ENCODE measurements around the gene TVP23C. TPM values are rescaled to one million over a fixed set of nuclear protein-coding genes. Genes with fewer than 3 reads are reported as not detected.

The TVP23C gene
- total and polyA plus RNA-seq, 8 donors: 8.3 to 37.5 (median 22.2) TPM

- intact Hi-C loops (cut with DNase I): no loop called here
- Histone ChIP-seq H3K4me1 (no peaks in the 10 kb centered on the region), H3K36me3 (peaks cover 0 to 2% of the 10 kb centered on the region in 2 donors), H3K9me3 (no peaks in the 10 kb centered on the region), H3K27me3 (no peaks in the 10 kb centered on the region), H3K4me3 (no peak overlapping the region), H3K27ac (no peak overlapping the region)
- DNase-seq: no peak
- no peak for TF ChIP-seq CTCF (IDR thresholded peaks at IDR 0.05)
- ATAC-seq: no peak
Measured at GRCh38 chr17:15482476-15482875, 80.8 kb downstream of the TVP23C start.

DNA sequence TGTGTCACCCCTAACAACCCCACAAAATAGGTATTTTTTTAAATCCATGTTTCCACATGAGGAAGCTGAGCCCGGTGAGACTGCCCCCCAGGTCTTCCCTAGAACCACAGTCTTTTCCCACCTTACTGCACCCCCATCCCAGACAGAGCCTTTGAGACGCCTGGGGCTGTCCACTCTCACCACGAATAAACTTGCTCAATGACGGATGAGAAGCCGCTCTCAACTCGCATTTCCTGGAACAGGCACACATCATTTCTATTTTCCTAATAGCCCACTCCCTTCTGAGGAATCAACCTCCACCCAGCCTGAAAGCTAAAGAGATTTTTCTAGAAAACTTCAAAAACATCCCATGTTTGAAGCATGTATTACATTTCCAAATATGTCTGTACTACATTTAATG, 81.8 kb downstream of the TVP23C start:
- no peak for TF ChIP-seq CTCF (IDR thresholded peaks at IDR 0.05)
- H3K27me3 ChIP-seq: no peaks in the 10 kb centered on the region
- DNase-seq (no peak), ATAC-seq (no peak)
- H3K27ac ChIP-seq: no peak overlapping the region
- no peaks in the 10 kb centered on the region for H3K9me3 ChIP-seq
- H3K4me1 ChIP-seq: no peaks in the 10 kb centered on the region
- no peaks in the 10 kb centered on the region for H3K36me3 ChIP-seq
- no peak overlapping the region for H3K4me3 ChIP-seq
- intact Hi-C loops (cut with DNase I): no loop called here

DNA sequence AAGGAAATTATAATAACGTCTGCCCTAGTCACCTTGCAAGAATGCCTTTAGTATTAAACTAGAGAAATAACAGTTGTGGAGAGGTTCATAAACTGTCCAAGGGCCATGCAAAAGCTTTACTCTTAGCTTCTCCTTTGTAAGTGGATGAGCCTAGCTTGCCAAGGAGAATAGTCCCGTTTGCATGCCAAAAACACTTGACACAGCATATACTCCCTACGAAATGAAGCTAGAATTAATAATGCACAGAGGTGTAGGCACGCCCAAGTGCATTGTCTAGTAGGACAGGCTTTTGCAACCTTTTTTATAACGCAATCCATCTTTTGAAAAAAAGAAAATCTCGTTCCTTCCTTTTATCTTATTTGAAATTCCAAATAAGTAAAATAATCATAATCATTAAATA, 83.1 kb downstream of the TVP23C start:
- H3K4me1 ChIP-seq: no peaks in the 10 kb centered on the region
- no peak overlapping the region for H3K27ac ChIP-seq
- TF ChIP-seq CTCF (IDR thresholded peaks at IDR 0.05): no peak
- DNase-seq: no peak
- H3K36me3 ChIP-seq: no peaks in the 10 kb centered on the region
- no peaks in the 10 kb centered on the region for H3K27me3 ChIP-seq
- intact Hi-C loops (cut with DNase I): no loop called here
- no peaks in the 10 kb centered on the region for H3K9me3 ChIP-seq
- no peak overlapping the region for H3K4me3 ChIP-seq
- ATAC-seq: no peak

DNA sequence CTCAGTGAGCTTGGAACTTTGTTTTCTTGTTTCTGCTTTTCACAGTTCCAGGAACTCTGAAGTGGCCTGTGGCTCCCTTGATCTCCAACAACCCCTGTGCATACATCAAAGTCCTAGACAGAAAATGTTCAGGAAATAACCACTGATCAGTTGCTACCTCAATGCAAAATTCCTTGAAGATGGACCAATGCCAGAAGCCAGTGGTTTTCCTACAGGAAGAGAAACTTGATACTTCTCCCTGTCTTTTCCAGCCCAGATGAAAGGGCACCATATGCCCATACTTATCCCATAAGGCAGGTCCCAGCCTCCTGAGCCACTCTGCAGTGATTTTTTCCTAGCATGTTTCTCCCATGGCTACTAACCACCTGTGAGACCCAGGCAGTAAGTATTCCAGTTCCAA, 83.6 kb downstream of the TVP23C start:
- Histone ChIP-seq H3K36me3 (no peaks in the 10 kb centered on the region), H3K4me3 (no peak overlapping the region), H3K27ac (no peak overlapping the region), H3K9me3 (no peaks in the 10 kb centered on the region), H3K27me3 (no peaks in the 10 kb centered on the region), H3K4me1 (no peaks in the 10 kb centered on the region)
- ATAC-seq (no peak), DNase-seq (no peak)
- intact Hi-C loops (cut with DNase I): no loop called here
- no peak for TF ChIP-seq CTCF (IDR thresholded peaks at IDR 0.05)

DNA sequence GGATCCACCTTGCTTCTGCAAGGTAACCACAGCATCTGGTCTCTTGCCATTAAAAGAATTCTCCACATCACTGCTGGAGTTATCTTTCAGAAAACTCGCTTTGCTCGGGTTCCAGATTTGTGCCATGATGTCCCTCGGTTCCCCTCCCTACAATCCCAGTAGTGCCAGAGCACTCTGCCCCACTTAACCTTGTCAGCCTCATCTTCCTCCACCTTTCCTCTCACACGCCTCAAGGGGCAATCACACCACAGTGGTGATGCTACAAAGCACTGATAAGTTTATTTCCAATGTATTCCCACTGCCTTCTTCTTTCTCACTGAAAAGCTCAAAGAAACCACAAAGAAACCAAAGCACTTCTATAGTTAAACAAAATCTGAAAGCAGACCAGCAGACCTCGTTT, 84.4 kb downstream of the TVP23C start:
- no peaks in the 10 kb centered on the region for H3K4me1 ChIP-seq
- DNase-seq (no peak), ATAC-seq (no peak)
- TF ChIP-seq CTCF (IDR thresholded peaks at IDR 0.05): no peak
- no peaks in the 10 kb centered on the region for H3K9me3 ChIP-seq
- H3K27me3 ChIP-seq: no peaks in the 10 kb centered on the region
- intact Hi-C loops (cut with DNase I): no loop called here
- peak overlapping the region in 1 of 2 donors; percentile 10 for H3K27ac ChIP-seq
- no peak overlapping the region for H3K4me3 ChIP-seq
- no peaks in the 10 kb centered on the region for H3K36me3 ChIP-seq

All from left lung (tissue), 10 donors.